ENCODE data around the gene ATG7. TPM values are rescaled to one million over a fixed set of nuclear protein-coding genes. Genes with fewer than 3 reads are reported as not detected.

ATG7 gene
- total and polyA plus RNA-seq, 8 donors = 25.0 to 73.3 (median 29.6) TPM

GRCh38 chr3:11583638-11584046 lies 311.4 kb downstream of the ATG7 start:
- TF ChIP-seq CTCF (IDR thresholded peaks at IDR 0.05) = no peak
- Histone ChIP-seq H3K9me3 (no peaks in the 10 kb centered on the region), H3K36me3 (no peaks in the 10 kb centered on the region), H3K27me3 (no peaks in the 10 kb centered on the region), H3K4me3 (no peak overlapping the region), H3K4me1 (peaks cover 26 to 39% of the 10 kb centered on the region in 2 donors), H3K27ac (peak overlapping the region; percentile 63 to 70)
- ATAC-seq (no peak), DNase-seq (no peak)
- intact Hi-C loops (cut with DNase I) = no loop called here

- DNase-seq = no peak
- Histone ChIP-seq H3K4me1 (peaks cover 32 to 48% of the 10 kb centered on the region in 2 donors), H3K36me3 (no peaks in the 10 kb centered on the region), H3K9me3 (no peaks in the 10 kb centered on the region), H3K27ac (no peak overlapping the region), H3K4me3 (no peak overlapping the region), H3K27me3 (no peaks in the 10 kb centered on the region)
- intact Hi-C loops (cut with DNase I) = no loop called here
- ATAC-seq = no peak
- no peak for TF ChIP-seq CTCF (IDR thresholded peaks at IDR 0.05)
These were observed 312.4 kb downstream of the ATG7 start for GRCh38 chr3:11584570-11584969.

GRCh38 chr3:11587766-11588165 lies 315.6 kb downstream of the ATG7 start:
- ATAC-seq = peak; percentile 11
- no peak overlapping the region for H3K27ac ChIP-seq
- DNase-seq = no peak
- intact Hi-C loops (cut with DNase I) = no loop called here
- no peaks in the 10 kb centered on the region for H3K27me3 ChIP-seq
- TF ChIP-seq CTCF (IDR thresholded peaks at IDR 0.05) = no peak
- H3K9me3 ChIP-seq = no peaks in the 10 kb centered on the region
- no peaks in the 10 kb centered on the region for H3K36me3 ChIP-seq
- peaks cover 34 to 46% of the 10 kb centered on the region in 2 donors for H3K4me1 ChIP-seq
- no peak overlapping the region for H3K4me3 ChIP-seq

- intact Hi-C loops (cut with DNase I) = no loop called here
- no peak for TF ChIP-seq CTCF (IDR thresholded peaks at IDR 0.05)
- ATAC-seq (no peak), DNase-seq (no peak)
- no peaks in the 10 kb centered on the region for H3K9me3 ChIP-seq
- no peaks in the 10 kb centered on the region for H3K36me3 ChIP-seq
- H3K27ac ChIP-seq = no peak overlapping the region
- H3K4me3 ChIP-seq = no peak overlapping the region
- H3K27me3 ChIP-seq = no peaks in the 10 kb centered on the region
- peaks cover 33 to 46% of the 10 kb centered on the region in 2 donors for H3K4me1 ChIP-seq
These were observed 316.1 kb downstream of the ATG7 start for GRCh38 chr3:11588338-11588737.

GRCh38 chr3:11588755-11589154 lies 316.6 kb downstream of the ATG7 start:
- no peak for TF ChIP-seq CTCF (IDR thresholded peaks at IDR 0.05)
- peaks cover 35 to 46% of the 10 kb centered on the region in 2 donors for H3K4me1 ChIP-seq
- intact Hi-C loops (cut with DNase I) = no loop called here
- no peak overlapping the region for H3K4me3 ChIP-seq
- H3K36me3 ChIP-seq = no peaks in the 10 kb centered on the region
- no peak overlapping the region for H3K27ac ChIP-seq
- no peak for DNase-seq
- ATAC-seq = peak; percentile 16
- no peaks in the 10 kb centered on the region for H3K9me3 ChIP-seq
- no peaks in the 10 kb centered on the region for H3K27me3 ChIP-seq
